ENCODE data around the gene SNX7.

SNX7 gene

GRCh38 chr1:98697781-98698180 is 36.3 kb downstream of the SNX7 start:
- DNase-seq (ENCODE audit: low spot score), result no peak

- DNase-seq (ENCODE audit: low spot score), result no peak
Observed at GRCh38 chr1:98698625-98699024, 37.1 kb downstream of the SNX7 start.

GRCh38 chr1:98700228-98700627 is 38.7 kb downstream of the SNX7 start:
- no peak for DNase-seq (ENCODE audit: low spot score)

- DNase-seq (ENCODE audit: low spot score), result no peak
Observed at GRCh38 chr1:98702976-98703375, 41.5 kb downstream of the SNX7 start.

GRCh38 chr1:98704474-98704873 is 43.0 kb downstream of the SNX7 start:
- DNase-seq (ENCODE audit: low spot score), result no peak

- DNase-seq (ENCODE audit: low spot score), result no peak
Observed at GRCh38 chr1:98704971-98705370, 43.5 kb downstream of the SNX7 start.

GRCh38 chr1:98705591-98705990 is 44.1 kb downstream of the SNX7 start:
- no peak for DNase-seq (ENCODE audit: low spot score)

GRCh38 chr1:98706173-98706843 is 44.8 kb downstream of the SNX7 start:
- DNase-seq (ENCODE audit: low spot score), result no peak

- DNase-seq (ENCODE audit: low spot score), result no peak
Observed at GRCh38 chr1:98707556-98707955, 46.0 kb downstream of the SNX7 start.

GRCh38 chr1:98709906-98710305 is 48.4 kb downstream of the SNX7 start:
- no peak for DNase-seq (ENCODE audit: low spot score)

- no peak for DNase-seq (ENCODE audit: low spot score)
Observed at GRCh38 chr1:98723574-98723973, 62.1 kb downstream of the SNX7 start.

- DNase-seq (ENCODE audit: low spot score), result no peak
Observed at GRCh38 chr1:98732985-98733781, 71.7 kb downstream of the SNX7 start.

GRCh38 chr1:98733782-98734112 is 72.2 kb downstream of the SNX7 start:
- DNase-seq (ENCODE audit: low spot score), result no peak

- DNase-seq (ENCODE audit: low spot score), result no peak
Observed at GRCh38 chr1:98735756-98736155, 74.2 kb downstream of the SNX7 start.

GRCh38 chr1:98737835-98738234 is 76.3 kb downstream of the SNX7 start:
- DNase-seq (ENCODE audit: low spot score), result no peak

GRCh38 chr1:98739762-98740161 is 78.2 kb downstream of the SNX7 start:
- no peak for DNase-seq (ENCODE audit: low spot score)

- DNase-seq (ENCODE audit: low spot score), result no peak
Observed at GRCh38 chr1:98741164-98741563, 79.6 kb downstream of the SNX7 start.

- no peak for DNase-seq (ENCODE audit: low spot score)
Observed at GRCh38 chr1:98749152-98749756, 87.7 kb downstream of the SNX7 start.

- DNase-seq (ENCODE audit: low spot score), result no peak
Observed at GRCh38 chr1:98754176-98754575, 92.7 kb downstream of the SNX7 start.

GRCh38 chr1:98761219-98761865 is 99.8 kb downstream of the SNX7 start:
- DNase-seq (ENCODE audit: low spot score), result no peak

- no peak for DNase-seq (ENCODE audit: low spot score)
Observed at GRCh38 chr1:98763488-98764150, 102.1 kb downstream of the SNX7 start.

GRCh38 chr1:98764485-98764884 is 103.0 kb downstream of the SNX7 start:
- no peak for DNase-seq (ENCODE audit: low spot score)

All from left forelimb (tissue), 1 donor.